Osteoblast (primary cell): Measurements from ENCODE around the gene LRP10. TPM values are rescaled to one million over a fixed set of nuclear protein-coding genes. Genes with fewer than 3 reads are reported as not detected.

Source experiments
- DNase-seq: peaks from one replicate; pipeline ENCODE4 v3.0.0; 2011; ENCODE audit warnings: low spot score, mixed read lengths; ENCODE audit not compliant: insufficient read length; ENCODE audit errors: missing footprints
- H2AFZ ChIP-seq: 2 replicates; pipeline ENCODE4 v1.6.0; 2011; ENCODE audit warnings: mild to moderate bottlenecking, low read length
- H3K27ac ChIP-seq: 2 replicates; pipeline ENCODE4 v1.5.1; 2011; ENCODE audit warnings: mild to moderate bottlenecking, low read depth, low read length, moderate library complexity
- H3K27me3 ChIP-seq: 2 replicates; pipeline ENCODE4 v1.6.0; 2012; ENCODE audit warnings: mild to moderate bottlenecking, control low read depth, inconsistent platforms, low read length, moderate library complexity; ENCODE audit not compliant: insufficient read depth
- H3K36me3 ChIP-seq: 2 replicates; pipeline ENCODE4 v1.5.1; 2011; ENCODE audit warnings: mild to moderate bottlenecking, low read length, control low read depth, moderate library complexity; ENCODE audit not compliant: insufficient read depth
- H3K4me1 ChIP-seq: 2 replicates; pipeline ENCODE4 v1.5.1; 2011; ENCODE audit warnings: mild to moderate bottlenecking, low read length, control low read depth, moderate library complexity; ENCODE audit not compliant: insufficient read depth
- H3K4me2 ChIP-seq: 2 replicates; pipeline ENCODE4 v1.6.0; 2011; ENCODE audit warnings: mild to moderate bottlenecking, low read length; ENCODE audit not compliant: insufficient read depth
- H3K4me3 ChIP-seq: fragments of 200-600 bp; sonication (generic); 3 replicates; pipeline ENCODE4 v1.5.1; 2012; ENCODE audit warnings: mild to moderate bottlenecking, low read length, inconsistent platforms; ENCODE audit not compliant: insufficient read depth
- H3K79me2 ChIP-seq: 2 replicates; pipeline ENCODE4 v1.6.0; 2012; ENCODE audit warnings: mild to moderate bottlenecking, low read length, control low read depth, inconsistent platforms; ENCODE audit not compliant: insufficient read depth
- H3K9me3 ChIP-seq: 2 replicates; pipeline ENCODE4 v1.5.1; 2011; ENCODE audit warnings: low read depth, low read length, control low read depth
- H4K20me1 ChIP-seq: 2 replicates; pipeline ENCODE4 v1.6.0; 2012; ENCODE audit warnings: mild to moderate bottlenecking, low read length, control low read depth; ENCODE audit not compliant: insufficient read depth
- small RNA-seq: library from RNA; depleted of rRNA; stranded (forward); fragments of <200 nt; gene quantifications from one replicate; pipeline ENCODE3, GENCODE V24; 2012
- total RNA-seq: library from RNA; depleted of rRNA; stranded (reverse); fragments of >200 nt; gene quantifications from 2 replicates; pipeline ENCODE4 v1.2.3, GENCODE V29; 2012
- TF ChIP-seq, protein P1 (sequence below): IDR thresholded peaks from 2 replicates; pipeline ENCODE4 v1.5.1; 2011; ENCODE audit warnings: mild to moderate bottlenecking, low read depth, low read length, moderate library complexity; ENCODE audit errors: extremely low read depth

LRP10 gene
- total RNA-seq, 1 donor, result 147 TPM

DNA sequence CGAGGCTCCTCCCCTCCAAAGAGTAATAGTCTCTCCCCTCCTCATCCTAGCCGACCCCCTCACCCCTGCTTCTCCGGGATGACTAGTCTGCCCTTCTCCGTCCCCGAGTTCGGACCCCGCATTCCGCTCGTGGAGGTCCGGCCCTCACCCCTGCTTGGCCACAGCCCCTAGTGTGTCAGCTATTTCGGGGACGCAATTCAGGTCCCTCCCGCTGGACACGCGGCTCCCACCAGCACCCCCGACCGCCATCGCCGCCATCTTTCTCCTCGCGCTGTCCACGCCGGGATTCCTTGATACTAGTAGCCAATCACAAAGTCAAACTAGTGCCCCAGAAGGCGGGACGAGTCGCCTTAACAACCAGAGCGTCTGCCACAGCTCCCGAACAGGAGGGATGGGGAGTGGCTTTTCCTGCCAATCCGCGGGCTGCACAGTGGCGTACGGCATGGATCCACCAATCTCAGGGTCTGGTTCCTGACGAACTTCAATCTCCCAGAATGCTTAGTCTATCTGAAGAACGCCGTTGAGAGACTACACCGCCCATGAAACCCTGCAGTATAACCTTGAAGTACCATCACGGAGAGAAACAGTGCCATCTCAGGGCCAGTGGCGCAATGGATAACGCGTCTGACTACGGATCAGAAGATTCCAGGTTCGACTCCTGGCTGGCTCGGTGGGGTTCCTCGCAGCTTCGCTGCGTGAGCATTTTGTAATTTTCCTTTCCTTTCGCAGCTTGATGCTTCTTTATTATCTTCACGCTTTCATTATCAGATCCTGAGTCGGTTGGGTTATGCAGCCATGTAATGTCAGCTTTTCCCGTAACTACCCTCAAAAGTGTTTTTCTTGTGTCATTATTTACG, 57.8 kb downstream of the LRP10 start, which contains the start of gene PRMT5:
Gene PRMT5, minus strand, starts transcription at position 273 of the 857 bp plus-strand sequence. Its CDS starts 15 bp downstream, at position 258.
- Histone ChIP-seq H3K4me1 (peaks cover 17% of the 10 kb centered on the region), H3K4me2 (peak within 1 kb of the TSS; percentile 98), H3K27ac (peak within 1 kb of the TSS; percentile 86), H3K79me2 (peaks cover 23% of the 10 kb centered on the region), H3K4me3 (peak within 1 kb of the TSS; percentile 91), H3K9me3 (no peaks in the 10 kb centered on the region), H3K36me3 (peaks cover 29% of the 10 kb centered on the region), H3K27me3 (no peaks in the 10 kb centered on the region), H2AFZ (peak within 1 kb of the TSS; percentile 96), H4K20me1 (no peaks in the 10 kb centered on the region)
- DNase-seq, result peak; percentile 97
- TF ChIP-seq, protein P1, sequence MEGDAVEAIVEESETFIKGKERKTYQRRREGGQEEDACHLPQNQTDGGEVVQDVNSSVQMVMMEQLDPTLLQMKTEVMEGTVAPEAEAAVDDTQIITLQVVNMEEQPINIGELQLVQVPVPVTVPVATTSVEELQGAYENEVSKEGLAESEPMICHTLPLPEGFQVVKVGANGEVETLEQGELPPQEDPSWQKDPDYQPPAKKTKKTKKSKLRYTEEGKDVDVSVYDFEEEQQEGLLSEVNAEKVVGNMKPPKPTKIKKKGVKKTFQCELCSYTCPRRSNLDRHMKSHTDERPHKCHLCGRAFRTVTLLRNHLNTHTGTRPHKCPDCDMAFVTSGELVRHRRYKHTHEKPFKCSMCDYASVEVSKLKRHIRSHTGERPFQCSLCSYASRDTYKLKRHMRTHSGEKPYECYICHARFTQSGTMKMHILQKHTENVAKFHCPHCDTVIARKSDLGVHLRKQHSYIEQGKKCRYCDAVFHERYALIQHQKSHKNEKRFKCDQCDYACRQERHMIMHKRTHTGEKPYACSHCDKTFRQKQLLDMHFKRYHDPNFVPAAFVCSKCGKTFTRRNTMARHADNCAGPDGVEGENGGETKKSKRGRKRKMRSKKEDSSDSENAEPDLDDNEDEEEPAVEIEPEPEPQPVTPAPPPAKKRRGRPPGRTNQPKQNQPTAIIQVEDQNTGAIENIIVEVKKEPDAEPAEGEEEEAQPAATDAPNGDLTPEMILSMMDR, result no peak

DNA sequence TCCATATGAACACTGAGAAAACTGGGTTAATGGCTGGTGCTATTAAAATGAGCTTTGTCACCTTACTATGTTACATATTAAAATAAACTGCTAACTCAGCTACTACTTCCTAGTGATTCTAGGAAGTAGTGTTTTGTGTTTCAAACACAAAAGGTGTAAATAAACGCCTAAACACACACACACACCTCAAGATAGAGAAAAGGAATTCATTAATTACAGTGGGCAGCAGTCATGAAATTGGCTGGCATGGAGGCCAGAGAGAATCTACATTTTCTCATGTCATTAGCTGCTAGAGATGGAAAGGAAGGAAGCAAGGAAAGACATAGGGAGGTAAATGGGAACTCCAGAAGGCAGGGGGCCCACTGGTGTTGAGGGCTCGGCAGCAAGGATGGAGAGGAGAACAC, 58.4 kb downstream of the LRP10 start:
- TF ChIP-seq, protein P1, result no peak
- peak overlapping the region; percentile 96 for H2AFZ ChIP-seq
- H3K79me2 ChIP-seq, result peaks cover 23% of the 10 kb centered on the region
- peak overlapping the region; percentile 91 for H3K4me3 ChIP-seq
- DNase-seq, result no peak
- no peaks in the 10 kb centered on the region for H4K20me1 ChIP-seq
- peak overlapping the region; percentile 80 for H3K27ac ChIP-seq
- H3K4me1 ChIP-seq, result peaks cover 17% of the 10 kb centered on the region
- H3K27me3 ChIP-seq, result no peaks in the 10 kb centered on the region
- H3K9me3 ChIP-seq, result no peaks in the 10 kb centered on the region
- H3K4me2 ChIP-seq, result peak overlapping the region; percentile 96
- peaks cover 23% of the 10 kb centered on the region for H3K36me3 ChIP-seq

Small RNA genes lying within 50 kb of the gene (small RNA-seq; reads per million reads assigned to genes)
- gene RF00019, result not detected

Other genes starting within 250 kb of the LRP10 start
- not detected in 2 replicates for gene OR6J1, start 227.4 kb upstream of the LRP10 start, total RNA-seq
- gene OXA1L, start 105.1 kb upstream of the LRP10 start, total RNA-seq, result 55.0 and 62.8 TPM in 2 replicates
- gene SLC7A7, start 56.3 kb upstream of the LRP10 start, total RNA-seq, result 4.3 and 4.7 TPM in 2 replicates
- 20.3 and 31.5 TPM in 2 replicates for gene MRPL52, start 41.9 kb upstream of the LRP10 start, total RNA-seq
- 580 and 649 TPM in 2 replicates for gene MMP14, start 35.2 kb upstream of the LRP10 start, total RNA-seq
- gene REM2, start 11.5 kb downstream of the LRP10 start, total RNA-seq, result 0.29 and 0.36 TPM in 2 replicates
- gene RBM23, start 47.4 kb downstream of the LRP10 start, total RNA-seq, result 79.0 and 98.1 TPM in 2 replicates
- 49.2 and 56.3 TPM in 2 replicates for gene PRMT5, start 57.6 kb downstream of the LRP10 start, total RNA-seq
- gene HAUS4, start 85.3 kb downstream of the LRP10 start, total RNA-seq, result 43.4 and 46.9 TPM in 2 replicates
- 63.9 and 74.9 TPM in 2 replicates for gene AJUBA, start 110.8 kb downstream of the LRP10 start, total RNA-seq
- 12.4 and 15.9 TPM in 2 replicates for gene C14orf93, start 138.4 kb downstream of the LRP10 start, total RNA-seq
- 162 and 164 TPM in 2 replicates for gene PSMB5, start 163.2 kb downstream of the LRP10 start, total RNA-seq
- gene PSMB11, start 170.5 kb downstream of the LRP10 start, total RNA-seq, result not detected in 2 replicates
- 3.3 and 3.5 TPM in 2 replicates for gene CDH24, start 185.8 kb downstream of the LRP10 start, total RNA-seq
- gene ACIN1, start 223.4 kb downstream of the LRP10 start, total RNA-seq, result 90.5 and 103 TPM in 2 replicates
- gene C14orf119, start 223.8 kb downstream of the LRP10 start, total RNA-seq, result 41.5 and 43.1 TPM in 2 replicates
- gene CIROP, start 233.2 kb downstream of the LRP10 start, total RNA-seq, result under 0.01 TPM in 1 of 2 replicates, not detected in the other
- not detected in 2 replicates for gene CEBPE, start 247.5 kb downstream of the LRP10 start, total RNA-seq